GM19240 (cell line): ENCODE data around the gene PCYT2.

Experiments
- DNase-seq: peaks from one replicate; pipeline ENCODE4 v3.0.0; 2011; ENCODE audit warnings: low spot score; ENCODE audit not compliant: insufficient read length

The PCYT2 gene

GRCh38 chr17:81944858-81945257, 33.7 kb upstream of the PCYT2 start:
- no peak for DNase-seq

GRCh38 chr17:81942167-81942553, 31.0 kb upstream of the PCYT2 start:
- no peak for DNase-seq

DNA sequence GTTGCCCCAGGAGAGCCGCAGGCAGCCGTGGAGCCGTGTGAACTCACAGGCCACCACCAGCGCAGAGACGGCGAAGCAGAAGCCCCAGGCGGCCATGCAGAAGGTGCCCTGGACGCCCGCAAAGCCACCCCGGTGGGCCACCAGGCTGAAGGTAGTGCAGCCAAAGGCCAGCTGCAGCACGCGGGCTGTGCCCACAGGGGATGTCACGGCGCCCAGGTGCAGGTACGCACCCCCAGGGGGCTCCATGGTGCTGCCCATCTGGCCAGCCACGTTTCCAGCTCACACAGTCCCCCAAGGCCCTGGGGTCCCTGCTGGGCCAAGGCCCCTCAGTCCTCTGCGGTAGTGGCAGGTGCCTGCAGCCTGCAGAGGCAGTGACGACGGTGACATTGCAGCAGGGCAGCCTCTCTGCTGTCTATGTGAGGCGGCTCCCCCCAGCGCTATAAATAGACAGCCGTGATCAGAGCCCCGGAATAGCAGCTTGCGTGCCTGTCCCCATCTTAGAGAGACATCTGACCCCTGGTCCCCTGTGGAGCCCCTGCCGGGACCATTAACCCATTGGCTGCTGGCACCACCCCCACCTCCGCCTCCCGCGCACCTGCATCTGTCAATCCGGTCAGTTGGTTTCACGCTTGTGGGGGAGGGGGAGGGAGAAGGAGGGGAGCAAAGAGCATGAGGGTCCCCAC, 30.4 kb upstream of the PCYT2 start:
- DNase-seq: no peak

DNA sequence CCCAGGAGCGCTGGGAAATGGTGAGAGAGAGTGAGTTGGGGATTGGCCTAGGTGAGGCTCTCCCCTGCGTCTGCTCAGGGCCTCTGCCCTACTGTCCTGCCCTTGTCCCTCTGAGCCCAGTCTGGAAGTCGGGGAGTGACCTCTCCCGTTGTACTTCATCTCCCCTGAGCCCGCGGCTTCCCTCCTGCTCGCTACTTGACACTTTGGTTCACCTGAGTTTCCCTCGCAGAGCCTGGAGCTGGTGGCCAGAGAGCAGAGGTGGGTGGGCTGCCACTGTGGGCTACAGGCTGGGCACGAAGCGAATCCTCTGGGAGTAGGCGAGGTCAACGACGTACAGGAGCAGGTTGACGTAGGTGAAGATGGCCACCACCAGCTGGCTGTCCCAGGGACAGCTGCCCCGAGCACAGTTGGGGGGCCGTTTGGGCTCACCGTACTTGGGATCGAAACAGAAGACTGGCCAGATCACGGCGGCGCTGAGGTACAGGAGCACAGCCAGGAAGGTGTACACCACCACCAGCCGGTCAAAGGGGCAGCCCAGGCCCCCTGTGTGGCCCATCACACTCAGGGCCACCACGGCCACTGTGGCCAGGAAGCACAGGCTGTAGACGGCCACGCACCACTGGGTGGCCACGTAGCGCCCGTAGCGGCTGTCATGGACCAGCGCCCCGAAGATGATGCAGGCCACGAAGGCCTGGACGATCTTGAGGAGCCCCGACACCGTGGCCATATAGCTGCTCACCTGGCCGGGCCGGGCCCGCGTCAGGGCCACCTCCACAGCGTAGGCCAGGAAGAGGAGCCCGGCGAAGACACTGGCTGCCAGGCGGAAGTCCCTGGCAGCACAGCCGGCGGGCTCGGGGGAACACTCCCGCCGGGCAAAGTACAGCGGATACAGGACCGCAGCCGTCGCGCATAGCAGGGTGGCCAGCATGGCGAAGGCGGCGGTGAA, 29.6 kb upstream of the PCYT2 start:
- DNase-seq: no peak

DNA sequence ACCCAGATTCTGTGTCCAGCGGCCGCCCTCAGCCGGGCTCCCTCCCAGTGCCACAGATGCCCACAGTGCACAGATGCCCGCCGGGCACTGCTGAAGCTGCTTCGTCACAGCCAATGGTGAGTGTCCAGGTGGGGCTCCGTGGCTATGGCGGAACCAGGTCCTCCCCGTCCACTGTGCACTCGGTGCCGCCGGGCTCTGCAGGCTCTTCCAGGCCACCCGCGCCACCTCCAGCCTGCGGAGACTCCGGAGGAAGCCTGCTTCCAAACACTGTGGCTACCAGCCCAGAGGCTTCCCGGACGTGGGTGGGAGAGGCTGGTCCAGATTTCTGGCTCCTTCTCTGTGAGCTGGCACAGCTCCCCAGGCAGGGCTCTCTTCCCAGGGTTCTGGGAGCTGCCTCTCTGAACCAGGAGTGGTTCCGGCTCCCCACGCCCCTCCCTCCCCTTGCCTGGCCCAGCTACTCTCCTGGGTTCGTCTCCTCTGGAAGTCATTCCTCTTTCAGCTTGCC, 28.7 kb upstream of the PCYT2 start:
- DNase-seq: no peak

DNA sequence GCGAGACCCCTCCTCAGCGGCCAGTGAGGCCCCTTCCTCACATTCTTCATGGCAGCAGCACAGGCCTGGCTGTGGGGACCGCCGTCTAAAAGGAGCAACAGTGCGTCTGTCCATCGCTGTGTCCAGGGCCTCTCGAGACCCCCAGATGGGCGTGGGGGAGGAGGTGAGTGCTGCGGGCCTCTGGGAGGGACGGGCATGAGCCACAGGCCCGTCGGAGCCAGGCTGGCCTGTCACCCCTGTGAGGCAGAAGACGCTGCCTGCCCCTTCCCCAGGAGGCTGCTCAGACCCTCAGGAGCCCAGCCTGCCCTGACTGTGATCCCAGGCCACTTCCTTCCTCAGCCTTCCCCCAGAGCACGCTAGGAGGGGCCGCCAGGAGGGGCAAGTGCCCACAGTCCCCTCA, 28.0 kb upstream of the PCYT2 start:
- DNase-seq: no peak

DNA sequence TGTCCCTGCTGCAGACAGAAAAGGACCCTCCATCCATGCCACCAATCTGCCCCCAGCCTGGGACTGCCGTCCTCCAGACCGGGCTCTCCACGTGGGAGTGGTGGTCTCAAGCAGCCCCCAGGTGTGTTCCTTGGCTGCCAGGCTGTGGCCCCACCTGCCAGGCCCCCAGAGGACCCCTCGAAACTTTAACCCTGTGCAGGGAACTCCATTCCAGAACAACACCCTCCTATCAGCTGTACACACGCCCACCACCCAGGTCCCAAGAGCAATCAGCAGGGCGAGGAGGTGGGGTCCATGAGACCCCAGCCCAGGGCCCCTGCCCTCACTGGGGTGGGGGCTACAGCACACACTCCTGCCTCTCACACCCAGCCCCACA, 24.5 kb upstream of the PCYT2 start:
- no peak for DNase-seq

- no peak for DNase-seq
Measured at GRCh38 chr17:81934850-81935708, 23.9 kb upstream of the PCYT2 start.

GRCh38 chr17:81934098-81934757, 23.0 kb upstream of the PCYT2 start:
- DNase-seq: no peak

GRCh38 chr17:81933178-81933699, 22.0 kb upstream of the PCYT2 start:
- DNase-seq: no peak

- no peak for DNase-seq
Measured at GRCh38 chr17:81932333-81932983, 21.3 kb upstream of the PCYT2 start.

- no peak for DNase-seq
Measured at GRCh38 chr17:81931557-81932332, 20.5 kb upstream of the PCYT2 start.

DNA sequence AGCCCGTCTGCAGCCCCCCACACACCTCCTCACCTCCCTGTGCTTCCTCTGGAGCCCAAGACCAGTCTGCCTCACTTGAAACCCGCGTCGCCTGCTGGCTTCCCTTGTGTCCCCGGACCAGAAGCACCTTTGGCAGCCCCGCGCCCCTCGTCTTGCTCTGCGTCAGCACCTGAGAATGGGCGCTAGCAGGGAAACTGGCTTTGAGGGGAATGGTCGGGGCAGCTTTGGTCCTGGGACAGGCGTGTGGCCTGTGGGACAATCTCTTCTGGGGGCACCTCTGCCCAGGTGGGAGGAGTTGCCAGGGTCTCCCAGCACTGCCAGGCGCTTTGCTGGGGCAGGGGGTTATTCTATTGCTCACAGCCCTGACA, 20.0 kb upstream of the PCYT2 start:
- no peak for DNase-seq

GRCh38 chr17:81930142-81931125, 19.2 kb upstream of the PCYT2 start:
- DNase-seq: no peak

DNA sequence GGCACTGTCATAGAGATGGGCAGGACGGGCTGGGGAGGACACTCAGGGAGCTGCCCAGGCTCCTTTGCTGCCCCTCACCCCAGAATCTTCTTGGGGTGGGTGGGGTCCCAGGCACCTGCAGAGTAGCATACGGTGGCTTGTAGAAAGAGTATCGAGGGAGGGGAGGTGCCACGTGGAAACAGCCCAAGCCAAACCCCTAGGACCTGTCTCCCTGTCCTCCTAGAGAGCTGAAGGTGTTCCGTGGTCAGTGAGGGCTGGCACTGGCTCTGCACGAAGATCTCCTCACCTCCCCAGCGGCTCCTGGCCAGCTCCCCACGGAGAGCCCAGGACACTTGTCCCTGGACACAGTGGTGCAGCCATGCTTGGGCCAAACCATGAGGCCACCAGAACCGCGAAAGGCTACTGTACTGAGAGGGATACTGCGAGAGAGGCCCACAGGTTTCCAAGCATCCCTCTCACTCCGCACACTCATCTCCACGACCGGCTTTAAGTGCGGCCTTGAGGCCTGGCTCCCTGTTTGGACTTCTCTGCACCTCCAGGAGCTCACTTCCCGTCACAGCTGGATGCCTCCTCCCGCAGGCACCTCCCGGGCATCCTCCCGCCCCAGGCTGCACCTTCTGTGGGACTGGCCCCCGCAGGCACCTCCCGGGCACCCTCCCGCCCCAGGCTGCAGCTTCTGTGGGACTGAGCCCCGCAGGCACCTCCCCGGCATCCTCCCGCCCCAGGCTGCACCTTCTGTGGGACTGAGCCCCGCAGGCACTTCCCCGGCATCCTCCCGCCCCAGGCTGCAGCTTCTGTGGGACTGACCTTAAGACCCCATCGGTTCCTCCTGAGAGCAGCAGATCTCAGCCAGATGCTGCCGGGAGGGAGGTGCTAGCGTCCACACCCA, 18.3 kb upstream of the PCYT2 start:
- no peak for DNase-seq

- no peak for DNase-seq
Measured at GRCh38 chr17:81928544-81929252, 17.5 kb upstream of the PCYT2 start.
